NCI-H2029 (cell line): ENCODE measurements around the gene KANSL1L.
"Not testable (repeated sequence)": the region's sequence is repeated elsewhere in the genome, so short reads cannot be mapped to it uniquely, and the experiment has no call there.

Experiments
- DNase-seq: peaks from one replicate; lab custom pipeline; 2025; lab: John Stamatoyannopoulos, UW

Gene KANSL1L

GRCh38 chr2:210177115-210177514 is 5.9 kb upstream of the KANSL1L start:
- DNase-seq: not testable (repeated sequence)

- DNase-seq: no peak
These were observed 2.9 kb upstream of the KANSL1L start for GRCh38 chr2:210174086-210174485.

GRCh38 chr2:210172219-210172575 is 988 bp upstream of the KANSL1L start:
- DNase-seq: no peak

GRCh38 chr2:210170446-210171303 is 534 bp downstream of the KANSL1L start:
- DNase-seq: peak; percentile 80

GRCh38 chr2:210170196-210170445 is 1.1 kb downstream of the KANSL1L start:
- no peak for DNase-seq

- no peak for DNase-seq
These were observed 1.6 kb downstream of the KANSL1L start for GRCh38 chr2:210169516-210170195.

- no peak for DNase-seq
These were observed 4.0 kb downstream of the KANSL1L start for GRCh38 chr2:210167227-210167626.

GRCh38 chr2:210162466-210163124 is 8.6 kb downstream of the KANSL1L start:
- DNase-seq: no peak

- no peak for DNase-seq
These were observed 12.2 kb downstream of the KANSL1L start for GRCh38 chr2:210159059-210159458.

GRCh38 chr2:210158236-210158635 is 13.0 kb downstream of the KANSL1L start:
- DNase-seq: no peak

GRCh38 chr2:210157526-210157925 is 13.7 kb downstream of the KANSL1L start:
- DNase-seq: no peak

- no peak for DNase-seq
These were observed 23.6 kb downstream of the KANSL1L start for GRCh38 chr2:210147614-210148013.

GRCh38 chr2:210132239-210132638 is 39.0 kb downstream of the KANSL1L start:
- no peak for DNase-seq

- DNase-seq: peak; percentile 77
These were observed 42.2 kb downstream of the KANSL1L start for GRCh38 chr2:210128961-210129360.

- DNase-seq: no peak
These were observed 57.5 kb downstream of the KANSL1L start for GRCh38 chr2:210113614-210114235.

GRCh38 chr2:210112871-210113270 is 58.3 kb downstream of the KANSL1L start:
- no peak for DNase-seq

GRCh38 chr2:210099940-210100339 is 71.3 kb downstream of the KANSL1L start:
- DNase-seq: no peak

GRCh38 chr2:210094787-210095186 is 76.4 kb downstream of the KANSL1L start:
- DNase-seq: no peak

GRCh38 chr2:210092791-210093190 is 78.4 kb downstream of the KANSL1L start:
- DNase-seq: no peak

GRCh38 chr2:210086930-210087329 is 84.3 kb downstream of the KANSL1L start:
- no peak for DNase-seq

GRCh38 chr2:210086292-210086691 is 84.9 kb downstream of the KANSL1L start:
- no peak for DNase-seq

- peak; percentile 9 for DNase-seq
These were observed 98.2 kb downstream of the KANSL1L start for GRCh38 chr2:210072922-210073509.
